Endodermal cell (in vitro differentiated cells): ENCODE measurements around the gene BCL2L11. TPM values are rescaled to one million over a fixed set of nuclear protein-coding genes. Genes with fewer than 3 reads are reported as not detected.
A peak's percentile ranks its signal among the peaks of the same experiment; 100 is the strongest.

ENCODE experiments used
- DNase-seq: peaks from one replicate; pipeline ENCODE4 v3.0.0-alpha.2; 2017
- H3K27ac ChIP-seq: 2 replicates; pipeline ENCODE4 v1.5.1; 2013; ENCODE audit warnings: mild to moderate bottlenecking, low read depth, low read length, moderate library complexity
- H3K27me3 ChIP-seq: 2 replicates; pipeline ENCODE4 v1.6.1; 2013; ENCODE audit warnings: mild to moderate bottlenecking, low read length, moderate library complexity; ENCODE audit not compliant: insufficient read depth, control insufficient read depth, poor library complexity, severe bottlenecking
- H3K36me3 ChIP-seq: 2 replicates; pipeline ENCODE4 v1.7.0; 2013; ENCODE audit warnings: mild to moderate bottlenecking, low read length, moderate library complexity; ENCODE audit not compliant: control insufficient read depth, insufficient read depth
- H3K4me1 ChIP-seq: one replicate; pipeline ENCODE4 v1.7.0; 2013; ENCODE audit warnings: low read length; ENCODE audit not compliant: control insufficient read depth, insufficient read depth
- H3K4me3 ChIP-seq: 2 replicates; pipeline ENCODE4 v1.5.1; 2013; ENCODE audit warnings: mild to moderate bottlenecking, low read length, moderate library complexity
- H3K9ac ChIP-seq: 2 replicates; pipeline ENCODE4 v1.6.1; 2013; ENCODE audit warnings: mild to moderate bottlenecking, low read length, moderate library complexity; ENCODE audit not compliant: poor library complexity, severe bottlenecking; ENCODE audit errors: extremely low read depth
- H3K9me3 ChIP-seq: 2 replicates; pipeline ENCODE4 v1.6.1; 2013; ENCODE audit warnings: mild to moderate bottlenecking, low read length, moderate library complexity; ENCODE audit not compliant: control insufficient read depth
- H3K27ac Mint-ChIP-seq: 2 replicates; pipeline ENCODE4 v1.8.0; 2020; ENCODE audit warnings: mixed read lengths
- H3K27me3 Mint-ChIP-seq: 2 replicates; pipeline ENCODE4 v1.8.0; 2021; ENCODE audit warnings: mild to moderate bottlenecking, mixed read lengths; ENCODE audit not compliant: insufficient read depth
- H3K36me3 Mint-ChIP-seq: 2 replicates; pipeline ENCODE4 v1.8.0; 2020; ENCODE audit warnings: low read depth, mixed read lengths
- H3K4me1 Mint-ChIP-seq: 2 replicates; pipeline ENCODE4 v1.8.0; 2020; ENCODE audit warnings: mixed read lengths
- H3K4me3 Mint-ChIP-seq: 2 replicates; pipeline ENCODE4 v1.8.0; 2020; ENCODE audit warnings: mild to moderate bottlenecking, moderate library complexity, mixed read lengths
- H3K9me3 Mint-ChIP-seq: 2 replicates; pipeline ENCODE4 v1.8.0; 2020; ENCODE audit warnings: mild to moderate bottlenecking, mixed read lengths
- WGBS, 2 experiments: methylation state at CpG; one replicate each; pipeline versions ENCODE4 v1.1.5 to v1.1.7; 2013; ENCODE audit warnings: missing lambda C conversion rate in 2 of 2, mixed read lengths in 1 of 2; ENCODE audit not compliant: insufficient coverage in 1 of 2, insufficient read length in 1 of 2; 5-methylcytosine and 5-hydroxymethylcytosine counted together
- total RNA-seq, 2 donors: library from RNA; stranded (reverse); fragmentation: NEBNext Ultra II Directional in 1 of 2; extraction: Animal tissue kit (Norgen Biotek cat#: 25700) in 1 of 2; gene quantifications; 2 replicates in 1 of 2; 3 replicates in 1 of 2; pipeline ENCODE4 v1.2.1, GENCODE V29; 2021
- TF ChIP-seq, protein P1 (sequence below): fragments of 200-600 bp; sonication (generic); conservative IDR thresholded peaks from 2 replicates; pipeline ENCODE4 v1.5.0; 2021; ENCODE audit warnings: antibody characterized with exemption, mild to moderate bottlenecking

Gene BCL2L11
- total RNA-seq, 2 donors from 2014 or later, result 16.7 to 21.0 TPM

DNA sequence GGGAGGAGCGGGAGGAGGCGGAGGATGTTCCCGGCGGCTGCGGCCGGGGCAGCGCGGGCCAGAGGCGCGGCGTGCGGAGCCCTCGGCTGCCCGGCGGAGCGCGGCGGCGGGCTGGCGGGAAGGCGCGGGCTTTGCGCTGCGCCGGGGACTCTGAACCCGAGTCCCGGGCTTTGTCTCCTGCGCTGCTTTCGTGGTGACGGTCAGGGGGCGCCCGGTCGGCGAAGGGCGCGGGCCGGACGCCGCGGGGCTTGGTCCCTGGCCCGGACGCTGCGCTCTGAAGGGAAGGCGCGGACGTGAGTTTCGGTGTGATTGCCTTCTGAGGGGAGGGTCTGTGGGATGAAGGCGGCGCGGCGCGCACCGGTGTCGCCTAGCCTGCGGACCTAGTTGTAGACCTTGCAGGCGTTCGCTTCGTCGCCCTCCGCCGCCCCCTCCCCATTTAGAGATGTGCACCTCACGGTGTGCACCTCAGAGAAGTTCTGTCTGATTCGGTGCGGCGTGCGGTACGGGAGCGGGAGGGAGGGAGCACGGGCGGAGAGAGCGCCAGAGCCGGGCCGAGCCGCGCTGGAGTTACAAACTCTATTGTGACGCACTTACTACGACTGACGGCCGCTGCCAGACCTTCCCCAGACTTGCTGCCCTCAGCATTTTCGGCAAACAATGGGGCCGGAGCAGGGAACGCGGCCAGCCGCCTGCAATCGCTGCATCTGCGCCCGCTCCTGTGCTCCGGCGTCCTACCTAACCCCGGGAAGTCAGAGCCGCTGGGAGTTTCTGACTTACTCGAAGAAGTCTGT is 2.1 kb downstream of the BCL2L11 start:
- Histone ChIP-seq H3K27me3 (peaks cover 24% of the 10 kb centered on the region), H3K4me3 (peak overlapping the region; percentile 85), H3K9ac (peak overlapping the region; percentile 90), H3K4me1 (peaks cover 3% of the 10 kb centered on the region), H3K9me3 (no peaks in the 10 kb centered on the region), H3K36me3 (peaks cover 38% of the 10 kb centered on the region), H3K27ac (peak overlapping the region; percentile 98)
- Mint-ChIP-seq H3K27ac (peak overlapping the region; percentile 97), H3K4me3 (peak overlapping the region; percentile 86), H3K9me3 (no peaks in the 10 kb centered on the region), H3K36me3 (peaks cover 38% of the 10 kb centered on the region), H3K4me1 (peaks cover 14% of the 10 kb centered on the region), H3K27me3 (peaks cover 26% of the 10 kb centered on the region)
- DNase-seq, result peak; percentile 91
- TF ChIP-seq, protein P1, sequence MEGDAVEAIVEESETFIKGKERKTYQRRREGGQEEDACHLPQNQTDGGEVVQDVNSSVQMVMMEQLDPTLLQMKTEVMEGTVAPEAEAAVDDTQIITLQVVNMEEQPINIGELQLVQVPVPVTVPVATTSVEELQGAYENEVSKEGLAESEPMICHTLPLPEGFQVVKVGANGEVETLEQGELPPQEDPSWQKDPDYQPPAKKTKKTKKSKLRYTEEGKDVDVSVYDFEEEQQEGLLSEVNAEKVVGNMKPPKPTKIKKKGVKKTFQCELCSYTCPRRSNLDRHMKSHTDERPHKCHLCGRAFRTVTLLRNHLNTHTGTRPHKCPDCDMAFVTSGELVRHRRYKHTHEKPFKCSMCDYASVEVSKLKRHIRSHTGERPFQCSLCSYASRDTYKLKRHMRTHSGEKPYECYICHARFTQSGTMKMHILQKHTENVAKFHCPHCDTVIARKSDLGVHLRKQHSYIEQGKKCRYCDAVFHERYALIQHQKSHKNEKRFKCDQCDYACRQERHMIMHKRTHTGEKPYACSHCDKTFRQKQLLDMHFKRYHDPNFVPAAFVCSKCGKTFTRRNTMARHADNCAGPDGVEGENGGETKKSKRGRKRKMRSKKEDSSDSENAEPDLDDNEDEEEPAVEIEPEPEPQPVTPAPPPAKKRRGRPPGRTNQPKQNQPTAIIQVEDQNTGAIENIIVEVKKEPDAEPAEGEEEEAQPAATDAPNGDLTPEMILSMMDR, result peak; percentile 20
- WGBS, 2 experiments, result 0 to 1% methylated on average over 33 to 92 of the region's 92 CpGs

DNA sequence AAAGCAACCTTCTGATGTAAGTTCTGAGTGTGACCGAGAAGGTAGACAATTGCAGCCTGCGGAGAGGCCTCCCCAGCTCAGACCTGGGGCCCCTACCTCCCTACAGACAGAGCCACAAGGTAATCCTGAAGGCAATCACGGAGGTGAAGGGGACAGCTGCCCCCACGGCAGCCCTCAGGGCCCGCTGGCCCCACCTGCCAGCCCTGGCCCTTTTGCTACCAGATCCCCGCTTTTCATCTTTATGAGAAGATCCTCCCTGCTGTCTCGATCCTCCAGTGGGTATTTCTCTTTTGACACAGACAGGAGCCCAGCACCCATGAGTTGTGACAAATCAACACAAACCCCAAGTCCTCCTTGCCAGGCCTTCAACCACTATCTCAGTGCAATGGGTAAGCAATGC is 3.0 kb downstream of the BCL2L11 start:
- WGBS, 2 experiments, result 82 to 88% methylated on average over 5 to 7 of the region's 7 CpGs
- DNase-seq, result no peak
- H3K4me3 Mint-ChIP-seq, result peak overlapping the region; percentile 86
- no peak overlapping the region for H3K27ac ChIP-seq
- TF ChIP-seq, protein P1, result no peak
- peaks cover 5% of the 10 kb centered on the region for H3K4me1 Mint-ChIP-seq
- H3K36me3 Mint-ChIP-seq, result peaks cover 48% of the 10 kb centered on the region
- peak overlapping the region; percentile 85 for H3K4me3 ChIP-seq
- no peak overlapping the region for H3K27ac Mint-ChIP-seq
- H3K27me3 ChIP-seq, result peaks cover 15% of the 10 kb centered on the region
- no peaks in the 10 kb centered on the region for H3K4me1 ChIP-seq
- H3K9me3 Mint-ChIP-seq, result no peaks in the 10 kb centered on the region
- H3K9me3 ChIP-seq, result no peaks in the 10 kb centered on the region
- H3K9ac ChIP-seq, result peak overlapping the region; percentile 90
- peaks cover 17% of the 10 kb centered on the region for H3K27me3 Mint-ChIP-seq
- H3K36me3 ChIP-seq, result peaks cover 45% of the 10 kb centered on the region

DNA sequence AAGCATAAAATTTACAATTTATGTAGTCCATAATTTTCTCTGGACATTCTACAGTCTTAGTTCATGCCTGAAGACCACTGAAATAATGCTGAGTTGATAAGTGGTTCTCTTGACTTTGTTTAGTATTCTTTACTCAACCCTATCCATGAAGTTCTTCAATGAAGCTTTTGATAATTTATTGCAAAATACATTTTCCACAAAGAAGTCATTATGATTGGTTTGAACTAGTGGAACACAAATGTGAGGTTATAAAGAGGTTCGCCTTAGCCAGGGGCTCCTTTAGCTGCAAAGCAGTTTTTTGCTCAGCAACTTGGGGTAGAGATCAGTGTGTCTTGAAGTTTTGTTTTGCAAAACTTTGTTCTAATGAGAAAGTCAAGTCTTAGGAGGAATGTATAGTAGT is 5.9 kb downstream of the BCL2L11 start:
- 84 to 100% methylated on average over 1 of the region's 1 CpG for WGBS, 2 experiments
- peaks cover 66% of the 10 kb centered on the region for H3K36me3 Mint-ChIP-seq
- no peaks in the 10 kb centered on the region for H3K27me3 Mint-ChIP-seq
- H3K9me3 Mint-ChIP-seq, result no peaks in the 10 kb centered on the region
- Histone ChIP-seq H3K4me1 (no peaks in the 10 kb centered on the region), H3K9ac (no peak overlapping the region), H3K4me3 (no peak overlapping the region), H3K27me3 (no peaks in the 10 kb centered on the region), H3K9me3 (no peaks in the 10 kb centered on the region), H3K27ac (no peak overlapping the region), H3K36me3 (peaks cover 63% of the 10 kb centered on the region)
- TF ChIP-seq, protein P1, result no peak
- H3K27ac Mint-ChIP-seq, result no peak overlapping the region
- no peak for DNase-seq
- no peak overlapping the region for H3K4me3 Mint-ChIP-seq
- H3K4me1 Mint-ChIP-seq, result peaks cover 2% of the 10 kb centered on the region
